Glomerular endothelial cell (primary cell): ENCODE data around the gene STK4. TPM values are rescaled to one million over a fixed set of nuclear protein-coding genes. Genes with fewer than 3 reads are reported as not detected.

Experiments
- DNase-seq: peaks from one replicate; pipeline ENCODE4 v3.0.0-alpha.2; 2011; ENCODE audit warnings: low read depth, low spot score; ENCODE audit errors: extremely low read depth
- total RNA-seq: library from RNA; depleted of rRNA; stranded (reverse); fragments of >200 nt; gene quantifications from 2 replicates; pipeline ENCODE4 v1.2.3, GENCODE V29; 2015

The STK4 gene
- total RNA-seq, 1 donor from 2014 or later = 20.9 TPM

DNA sequence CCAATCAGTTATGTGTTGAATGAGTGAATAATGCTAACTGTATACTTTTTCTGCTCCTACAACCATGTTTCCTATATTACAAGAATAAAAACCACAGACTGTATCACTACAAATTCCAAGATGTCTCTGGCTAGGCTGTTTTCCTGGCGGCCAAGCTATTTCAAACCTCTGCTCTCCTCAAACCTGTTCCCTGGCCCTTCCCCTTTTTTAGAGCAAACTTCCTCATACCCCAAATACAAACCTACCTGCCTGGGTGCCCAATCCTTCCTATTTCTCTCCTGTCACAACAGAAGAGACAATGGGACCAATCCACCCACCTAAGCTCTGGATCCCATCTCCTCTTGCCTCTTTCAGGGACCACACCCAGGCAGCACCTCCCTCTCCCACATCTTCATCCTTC is 13.6 kb upstream of the STK4 start:
- no peak for DNase-seq

DNA sequence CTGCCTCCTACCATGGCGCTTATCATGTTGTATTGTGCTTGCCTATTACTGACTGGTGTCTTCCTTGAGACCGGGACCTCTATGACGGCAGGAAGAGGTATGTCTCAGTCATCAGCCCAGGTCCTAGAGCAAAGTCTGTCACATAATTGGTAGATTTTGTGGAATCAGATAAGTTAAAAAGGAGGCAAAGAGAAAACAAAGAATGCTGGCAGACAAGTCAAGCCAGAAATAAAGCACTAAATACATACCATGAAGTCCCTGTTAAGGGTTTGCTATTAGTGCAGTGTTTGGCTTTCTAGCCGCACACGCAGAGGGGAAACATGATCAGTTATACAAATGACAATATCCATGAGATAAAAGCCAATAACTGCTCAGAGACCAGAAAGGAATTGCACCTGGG is 12.1 kb upstream of the STK4 start:
- DNase-seq = no peak

DNA sequence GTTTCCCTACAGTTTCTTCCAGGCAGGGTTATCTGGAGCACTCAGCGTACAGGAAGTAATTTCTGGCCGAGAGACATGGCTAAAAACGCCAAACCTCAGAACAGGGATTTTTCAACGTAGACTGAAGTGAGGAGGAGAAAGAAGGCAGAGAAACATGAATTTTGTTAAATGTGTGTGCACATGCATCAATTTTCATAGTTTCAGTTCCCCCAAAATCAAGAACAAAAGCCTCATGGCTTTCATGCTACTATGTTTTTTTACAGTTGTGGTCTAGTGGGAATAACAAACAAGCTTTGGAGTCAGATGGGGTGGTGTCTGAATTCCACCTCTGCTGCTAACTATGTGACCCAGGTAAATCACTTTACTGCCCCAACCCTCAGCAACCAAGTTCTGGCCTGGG is 11.0 kb upstream of the STK4 start:
- DNase-seq = no peak

DNA sequence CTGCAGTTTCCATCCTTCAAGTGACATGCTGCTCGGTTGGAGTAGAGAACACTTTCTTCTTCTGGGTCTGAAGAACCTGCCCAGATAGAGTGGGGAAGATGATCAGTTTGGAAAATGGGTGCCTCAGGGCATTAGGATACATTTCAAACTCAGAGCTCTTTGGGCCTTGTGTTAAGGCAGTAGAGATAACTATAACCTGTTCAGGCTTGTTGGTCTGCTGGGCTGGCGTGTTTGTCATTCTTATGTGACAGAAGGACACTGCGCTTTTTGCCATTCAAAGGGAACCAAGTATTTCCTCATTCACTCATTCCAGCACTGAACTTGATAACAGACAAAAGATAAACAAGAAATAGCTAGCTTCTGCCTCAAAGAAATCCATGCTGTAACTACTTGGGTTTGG is 9.9 kb upstream of the STK4 start:
- DNase-seq = no peak

DNA sequence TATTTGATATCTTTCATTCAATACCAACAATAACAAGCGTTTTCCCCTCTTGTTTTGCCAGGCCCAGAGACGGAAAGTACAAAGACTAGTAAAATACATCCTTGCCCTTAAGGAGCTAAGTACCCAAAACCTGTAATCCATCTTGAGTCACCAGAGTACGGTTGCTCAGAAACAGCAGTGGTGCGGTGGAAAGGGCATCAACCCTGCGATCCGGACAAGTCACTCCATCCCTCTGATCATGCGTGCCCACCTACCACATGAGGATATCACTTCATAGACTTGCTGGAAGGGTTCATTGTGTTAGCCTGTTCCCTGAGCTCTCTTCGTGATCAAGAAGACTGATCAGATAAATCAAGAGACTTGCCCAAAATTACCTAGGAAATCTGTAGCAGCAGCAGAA is 8.0 kb upstream of the STK4 start:
- DNase-seq = no peak

DNA sequence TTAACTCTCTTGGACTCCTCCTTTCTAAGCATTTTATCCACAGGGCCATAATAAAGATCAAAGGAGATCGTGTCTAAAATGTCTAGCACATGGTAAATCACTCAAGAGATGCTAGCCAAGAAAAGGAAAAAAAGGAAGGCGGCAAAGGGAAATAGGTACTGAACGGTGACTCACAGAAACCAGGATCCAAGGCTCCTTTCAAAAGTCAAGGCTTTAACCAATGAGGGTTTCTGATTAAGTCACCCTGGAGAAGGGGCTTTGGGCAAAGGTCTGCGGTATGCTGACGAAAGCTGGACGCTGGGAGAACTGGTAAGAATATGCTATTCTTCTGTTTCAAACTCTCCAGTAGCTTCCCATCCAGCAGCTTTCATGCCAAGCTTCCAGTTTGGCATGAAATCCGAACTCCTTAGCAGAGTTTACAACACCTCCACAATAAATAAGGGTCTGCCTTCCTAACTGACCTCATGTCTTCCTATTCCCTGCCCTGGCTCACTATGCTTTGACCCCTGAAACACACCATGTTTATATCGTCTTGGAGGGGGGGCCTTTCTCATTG is 7.2 kb upstream of the STK4 start:
- DNase-seq = no peak

DNA sequence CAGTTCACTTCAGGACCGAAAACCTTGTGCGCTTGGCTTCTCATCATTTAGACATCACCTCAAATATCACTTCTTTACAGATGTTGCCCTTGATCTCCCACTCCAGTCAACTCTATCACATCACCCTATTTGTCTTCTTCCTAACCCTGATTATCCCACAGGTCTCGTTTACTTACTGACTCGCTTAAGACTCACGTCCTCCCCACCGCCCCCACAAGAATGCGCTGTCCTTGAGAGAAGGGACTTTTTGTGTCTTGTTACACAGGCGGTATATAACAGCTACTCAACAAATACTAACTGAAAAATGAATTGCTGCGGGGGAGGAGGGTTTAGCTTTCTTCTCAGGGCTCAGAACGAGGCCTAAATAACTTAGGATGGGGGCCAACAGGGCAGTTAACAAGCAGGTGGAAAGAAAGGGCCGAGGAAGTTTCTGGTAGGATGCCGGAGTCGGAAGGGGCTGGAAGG is 6.6 kb upstream of the STK4 start:
- DNase-seq = no peak

DNA sequence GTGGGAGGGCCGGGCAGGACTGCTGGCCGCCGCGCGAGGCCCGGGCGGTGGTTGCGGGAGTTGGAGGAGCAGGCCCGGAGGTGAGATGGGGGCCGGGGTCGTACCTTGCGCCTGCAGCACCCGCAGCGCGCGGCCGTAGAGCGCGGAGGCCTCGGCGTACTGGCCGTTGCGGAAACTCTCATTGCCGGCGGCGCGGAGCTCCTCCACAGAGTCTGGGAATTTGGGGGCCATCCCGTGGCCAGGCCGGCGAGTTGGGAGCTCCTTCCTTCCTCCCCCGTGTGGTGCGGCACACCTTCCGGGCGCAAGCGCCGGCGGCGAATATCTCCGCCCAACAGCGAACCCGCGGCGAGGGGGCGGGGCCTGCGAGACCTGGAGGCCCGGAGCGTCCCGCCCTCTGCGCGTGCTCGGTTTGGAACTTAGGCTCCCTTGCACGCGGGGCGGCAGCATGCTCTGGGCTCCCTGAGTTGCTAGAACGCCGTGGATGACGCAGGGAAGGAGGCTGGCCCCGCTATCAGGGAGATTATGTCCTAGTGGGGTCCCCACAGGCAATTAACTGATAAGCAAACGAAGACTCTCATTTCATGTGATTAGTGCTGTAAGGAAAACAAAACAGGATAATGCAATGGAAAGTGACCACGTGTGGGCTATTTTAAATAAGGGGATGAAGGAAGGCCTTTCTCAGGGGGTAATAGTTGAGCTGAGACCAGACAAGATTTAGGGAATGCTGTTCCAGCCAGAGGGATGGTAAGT is 6.0 kb upstream of the STK4 start, which contains the start of gene TOMM34:
TOMM34 (minus strand) TSS at position 295 of the 750 bp plus-strand sequence; CDS start at position 231, 64 bp downstream.
- DNase-seq = no peak

DNA sequence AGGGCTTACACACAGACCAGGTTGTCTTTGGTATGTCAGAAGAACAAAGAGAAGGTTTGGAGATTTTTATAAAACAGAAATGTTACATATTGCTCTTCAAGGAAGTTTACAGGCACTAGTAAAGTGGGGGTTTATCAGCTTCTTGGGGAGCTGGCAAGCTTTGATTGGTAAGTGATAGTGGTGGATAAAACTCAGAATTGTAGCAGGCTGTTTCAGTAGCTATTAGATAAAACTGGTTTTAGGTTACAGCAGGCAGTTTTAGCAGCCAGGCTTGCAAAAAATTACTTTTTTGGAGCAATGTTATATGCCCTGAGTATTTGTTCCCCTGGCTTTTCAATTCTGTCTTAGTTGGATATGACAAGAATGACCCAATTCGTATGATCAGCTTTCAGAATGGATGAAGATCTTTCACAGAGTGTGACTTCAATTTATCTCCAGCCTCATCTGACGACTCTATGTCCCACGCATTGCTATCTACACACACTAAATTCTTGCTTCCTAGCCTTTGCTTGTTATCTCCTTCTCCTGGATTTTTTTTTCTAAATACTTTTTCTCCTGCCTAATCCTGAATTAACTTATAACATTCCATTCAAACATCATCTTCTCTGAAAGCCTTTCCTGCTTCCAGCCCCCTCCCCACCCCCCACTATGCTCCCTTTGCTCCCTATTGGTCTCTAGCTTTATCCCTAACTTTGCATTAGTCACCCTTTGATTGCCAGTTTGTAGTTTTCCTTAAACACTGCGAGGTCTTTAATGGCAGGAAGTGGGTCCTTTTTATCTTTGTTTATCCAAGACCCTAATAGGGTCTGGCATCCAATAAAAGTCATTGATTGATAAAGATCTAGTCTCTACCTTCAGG is 5.1 kb upstream of the STK4 start:
- DNase-seq = no peak

DNA sequence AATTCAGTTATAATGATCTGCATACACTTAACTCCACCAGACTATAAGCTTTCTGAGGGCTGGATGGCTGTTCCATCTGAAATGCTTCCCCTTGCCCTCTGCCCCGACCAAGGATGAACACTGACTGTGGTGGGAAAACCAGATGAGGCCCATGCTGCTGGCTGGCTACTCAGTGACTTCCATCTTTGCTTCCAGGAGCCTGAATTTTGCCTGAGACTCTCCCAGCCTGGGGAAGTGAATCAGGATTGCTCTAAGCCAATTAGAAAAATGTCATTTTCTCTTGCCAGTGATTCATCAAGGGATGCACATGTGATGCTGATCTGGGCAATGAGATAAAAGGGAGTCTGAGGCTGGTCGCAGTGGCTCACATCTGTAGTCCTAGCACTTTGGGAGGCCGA is 4.4 kb upstream of the STK4 start:
- no peak for DNase-seq

DNA sequence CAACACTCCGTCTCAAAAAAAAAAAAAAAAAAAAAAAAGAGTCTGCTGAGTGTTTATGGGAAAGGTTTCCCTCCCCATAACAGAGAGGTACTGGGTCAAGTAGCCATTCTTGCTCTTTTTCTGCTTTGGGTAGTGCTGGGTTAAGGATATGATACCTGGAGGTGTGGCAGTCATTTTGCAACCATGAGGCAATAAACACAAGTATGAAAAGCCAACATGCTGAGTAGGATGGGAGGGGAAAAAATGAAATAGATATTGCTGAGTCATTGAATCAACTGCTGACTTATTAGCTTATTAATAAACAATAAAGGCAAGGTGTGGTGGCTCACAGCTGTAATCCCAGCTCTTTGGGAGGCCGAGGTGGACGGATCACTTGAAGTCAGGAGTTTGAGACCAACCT is 3.8 kb upstream of the STK4 start:
- no peak for DNase-seq

DNA sequence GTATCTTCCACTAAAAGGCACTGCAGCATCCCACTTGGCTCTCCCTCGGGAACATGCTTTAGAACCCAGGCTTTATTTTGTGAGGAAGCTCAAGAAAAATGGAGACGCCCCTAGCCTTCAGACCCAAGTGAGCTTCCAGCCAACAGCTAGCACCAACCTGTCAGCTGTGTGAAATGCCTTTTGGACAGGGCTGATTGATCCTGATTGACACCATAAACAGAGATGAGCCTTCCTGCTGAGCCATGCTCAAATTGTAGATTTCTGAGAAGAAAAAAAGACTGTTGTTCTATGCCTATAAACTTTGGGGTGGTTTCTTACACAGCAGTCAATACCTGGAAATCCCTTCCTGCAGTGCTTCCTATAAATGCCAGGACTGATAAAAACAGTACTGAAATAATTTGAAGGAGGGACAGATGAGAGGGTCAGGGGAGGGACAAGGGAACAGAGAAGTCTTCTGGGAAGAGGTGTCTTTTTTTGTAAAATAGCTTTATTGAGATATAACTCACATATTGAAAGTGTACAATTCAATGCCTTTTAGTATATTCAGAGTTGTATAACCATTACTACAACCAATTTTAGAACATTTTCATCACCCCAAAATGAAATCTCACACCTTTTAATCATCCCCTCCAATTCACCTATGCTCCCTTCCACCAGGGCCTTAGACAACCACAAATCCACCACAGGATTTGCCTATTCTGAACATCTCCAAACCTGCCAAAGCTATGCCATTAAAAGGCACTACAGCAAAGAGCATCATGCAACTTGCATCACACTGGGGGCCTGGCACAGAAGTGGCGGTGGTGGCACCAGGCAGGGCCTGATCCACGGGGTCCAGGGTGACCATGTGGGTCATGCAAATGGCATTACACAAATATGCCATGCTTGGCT is 2.7 kb upstream of the STK4 start:
- no peak for DNase-seq

DNA sequence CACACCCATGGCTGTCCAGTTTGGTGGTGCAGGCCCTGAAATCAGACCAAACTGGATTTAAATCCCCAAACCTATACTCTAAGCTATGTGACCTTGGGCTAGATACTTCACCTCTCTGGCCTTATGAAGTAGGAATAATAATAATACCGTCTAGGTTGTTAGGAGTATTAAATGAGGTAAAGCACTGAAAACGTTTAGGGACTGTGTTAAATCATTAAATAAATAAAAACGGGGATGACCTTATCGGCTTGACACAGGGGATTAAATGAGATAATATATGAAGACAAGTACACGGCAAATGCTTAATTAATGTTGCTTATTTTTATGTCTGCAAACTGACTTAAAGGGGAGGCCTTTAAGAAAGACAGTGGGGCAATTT is 672 bp upstream of the STK4 start:
- no peak for DNase-seq

DNA sequence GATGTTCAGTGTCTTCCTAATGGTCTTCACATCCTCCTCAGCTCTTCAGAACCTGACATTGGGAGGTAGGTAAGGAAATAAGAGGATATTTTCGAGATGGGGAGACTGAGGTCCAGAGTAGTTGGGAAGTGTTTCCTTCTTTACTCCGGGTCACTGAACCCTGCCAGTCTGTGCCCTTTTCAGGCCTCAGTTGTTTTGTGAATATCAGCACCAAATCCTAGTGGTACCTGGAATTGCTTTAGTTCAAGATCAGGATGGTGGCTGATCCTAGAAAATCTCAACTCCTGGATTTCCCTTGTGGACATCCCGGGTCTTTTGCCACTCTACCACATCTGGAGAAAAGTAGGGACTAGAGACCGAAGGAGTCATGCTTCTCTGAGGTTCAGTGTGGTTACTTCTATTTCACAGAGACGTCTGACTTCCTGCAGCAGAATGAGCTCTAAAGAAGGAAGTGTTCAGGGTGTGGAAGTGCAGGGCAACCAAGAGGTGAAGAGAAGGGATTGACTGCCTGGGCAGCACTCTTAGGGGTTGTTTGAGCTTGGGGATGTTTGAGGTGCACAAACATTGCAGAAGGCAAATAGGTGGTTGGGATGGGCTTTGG is 995 bp downstream of the STK4 start:
- no peak for DNase-seq

DNA sequence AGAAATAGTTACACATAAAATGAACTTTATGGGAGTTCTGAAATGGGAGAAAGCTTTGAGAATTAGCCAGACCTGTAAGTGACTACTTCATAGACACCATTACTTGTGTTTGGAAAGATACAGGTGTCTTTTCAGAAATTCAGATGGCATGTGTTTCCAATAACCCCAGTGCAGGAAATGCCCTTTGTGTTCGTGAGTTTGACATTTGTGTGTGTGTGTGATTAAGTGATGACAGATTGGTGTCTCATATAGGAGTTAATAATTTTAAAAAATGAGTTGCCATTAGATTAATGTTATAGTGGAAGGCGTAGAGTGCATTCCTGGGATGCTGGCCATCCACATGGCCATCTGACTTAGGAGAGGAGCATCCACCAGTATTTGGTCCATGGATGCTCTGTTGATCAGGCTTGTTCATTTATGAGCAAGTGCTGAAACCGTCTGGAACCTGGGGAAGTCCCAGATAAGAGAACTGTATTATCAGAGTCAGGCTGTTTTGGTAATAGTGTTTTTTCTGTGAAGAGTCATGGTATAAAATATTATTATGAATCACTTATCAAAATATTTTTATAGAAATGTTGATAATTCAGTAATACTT is 3.1 kb downstream of the STK4 start:
- no peak for DNase-seq

DNA sequence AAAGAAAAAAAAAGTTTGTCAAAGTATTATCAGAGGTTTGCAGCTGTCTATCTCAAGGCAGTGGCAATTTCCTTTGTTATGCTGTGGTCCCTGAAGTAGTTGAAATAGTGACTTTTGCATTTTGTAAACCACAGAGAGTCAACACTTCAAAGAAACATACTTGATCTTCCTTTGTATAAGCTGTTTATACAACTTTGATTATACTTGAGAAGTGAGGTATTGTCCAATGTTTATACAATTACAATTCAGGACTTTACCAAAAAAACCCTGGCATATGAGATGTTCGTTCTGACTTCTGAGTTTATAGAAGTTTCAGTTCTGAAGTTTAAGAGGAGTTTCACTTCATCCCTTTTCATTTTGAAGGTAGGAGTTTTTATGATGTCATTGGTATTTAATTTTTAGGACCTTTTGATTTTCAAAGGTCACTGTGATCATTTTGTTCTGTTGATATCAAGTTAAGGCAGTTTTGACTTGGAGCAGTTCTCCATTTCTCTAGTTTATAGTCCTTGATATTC is 4.0 kb downstream of the STK4 start:
- no peak for DNase-seq

DNA sequence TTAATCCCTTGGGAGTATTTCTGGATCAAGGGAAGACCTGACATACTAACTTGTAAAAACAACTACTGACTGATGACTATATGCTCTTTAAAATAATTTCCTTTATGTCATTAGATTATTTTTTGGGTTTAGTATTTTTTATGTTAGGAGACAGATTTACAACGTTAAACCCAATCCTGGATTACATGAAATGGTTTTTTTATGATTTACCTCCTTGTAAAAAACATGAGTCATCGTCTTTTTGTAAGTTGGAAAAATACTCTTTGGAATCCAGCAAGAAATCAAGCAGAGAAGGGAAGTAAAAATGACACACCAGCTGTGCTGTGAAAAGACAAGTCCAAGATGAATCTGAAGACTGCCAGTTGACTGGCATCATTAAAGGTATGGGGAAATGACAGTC is 6.7 kb downstream of the STK4 start:
- no peak for DNase-seq

DNA sequence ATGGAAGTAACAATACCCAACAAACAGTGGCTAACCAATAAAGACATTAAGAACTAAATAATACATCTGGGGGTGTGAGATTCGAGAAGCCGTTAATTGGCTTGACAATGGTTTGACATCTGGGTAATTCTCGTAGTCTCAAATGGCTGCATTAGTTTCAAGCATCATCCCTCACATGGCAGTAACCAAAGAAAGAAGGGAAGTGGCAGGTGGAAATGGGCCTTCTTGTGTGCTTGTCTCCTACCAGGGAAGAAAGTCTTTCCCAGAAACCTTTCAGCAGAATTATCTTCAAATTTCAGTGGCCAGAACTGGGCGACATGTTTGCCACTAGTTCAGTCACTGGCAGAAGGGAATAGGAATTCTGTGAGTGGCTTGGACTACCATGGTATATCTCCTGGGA is 10.4 kb downstream of the STK4 start:
- no peak for DNase-seq

DNA sequence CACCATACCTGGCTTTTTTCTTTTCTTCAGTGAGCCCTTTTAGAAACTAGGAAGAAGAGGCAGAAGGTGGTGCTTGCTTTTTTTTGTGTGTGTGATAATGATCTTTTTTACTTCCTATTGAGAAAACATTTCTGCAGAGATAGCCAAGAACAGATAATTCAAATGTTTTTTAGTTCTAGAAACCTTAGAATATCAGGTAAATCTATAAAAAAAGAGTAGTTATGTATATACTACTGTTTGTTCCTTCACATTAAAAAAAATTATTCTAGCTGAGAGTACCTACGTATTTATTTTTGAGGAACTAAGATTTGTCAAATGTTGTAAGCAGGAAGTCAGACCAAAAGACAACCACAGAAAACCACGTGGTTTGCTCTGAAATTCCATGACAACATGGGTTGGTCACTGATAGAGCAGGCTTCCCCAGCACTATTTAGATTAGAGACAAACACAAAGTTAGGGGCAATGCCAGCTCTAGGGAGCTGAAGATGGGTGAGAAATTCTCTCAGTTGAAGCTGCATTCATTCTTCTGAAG is 12.8 kb downstream of the STK4 start:
- no peak for DNase-seq
